Neural cell (in vitro differentiated cells): Measurements from ENCODE around the gene CNNM3. TPM values are rescaled to one million over a fixed set of nuclear protein-coding genes. Genes with fewer than 3 reads are reported as not detected.

Experiments
- H2AFZ ChIP-seq: fragments of 200-600, 300-800 bp; sonication (generic), shearing (Covaris generic); 2 replicates; pipeline ENCODE4 v1.6.0; 2014; ENCODE audit warnings: low read depth, mild to moderate bottlenecking, antibody characterized with exemption, low read length, moderate library complexity
- H3F3A ChIP-seq: fragments of 200-600 bp; shearing (Covaris generic); 2 replicates; pipeline ENCODE4 v1.6.1; 2016; ENCODE audit warnings: mild to moderate bottlenecking, moderate library complexity, mixed read lengths, antibody characterized with exemption, low read length; ENCODE audit not compliant: insufficient read depth, poor library complexity, severe bottlenecking
- H3K27ac ChIP-seq: fragments of 200-600, 300-800 bp; sonication (generic), shearing (Covaris generic); 2 replicates; pipeline ENCODE4 v1.5.1; 2014; ENCODE audit warnings: mild to moderate bottlenecking, low read length, moderate library complexity
- H3K27me3 ChIP-seq: fragments of 300-800, 200-600 bp; sonication (generic), shearing (Covaris generic); 2 replicates; pipeline ENCODE4 v1.6.0; 2014; ENCODE audit warnings: mild to moderate bottlenecking, low read depth, low read length, moderate library complexity; ENCODE audit not compliant: insufficient read depth
- H3K36me3 ChIP-seq: fragments of 300-800, 200-600 bp; sonication (generic), shearing (Covaris generic); 2 replicates; pipeline ENCODE4 v1.5.1; 2014; ENCODE audit warnings: mild to moderate bottlenecking, antibody characterized with exemption, low read length, moderate library complexity; ENCODE audit not compliant: insufficient read depth
- H3K4me2 ChIP-seq: fragments of 300-800, 200-600 bp; sonication (generic), shearing (Covaris generic); 2 replicates; pipeline ENCODE4 v1.6.0; 2014; ENCODE audit warnings: mild to moderate bottlenecking, low read length
- H3K4me3 ChIP-seq: fragments of 300-800, 200-600 bp; sonication (generic), shearing (Covaris generic); 2 replicates; pipeline ENCODE4 v1.5.1; 2014; ENCODE audit warnings: mild to moderate bottlenecking, low read length, moderate library complexity
- H3K79me2 ChIP-seq: fragments of 200-600 bp; shearing (Covaris generic); replicated peaks from 2 replicates; pipeline ENCODE4 v1.6.0; 2014; ENCODE audit warnings: mild to moderate bottlenecking, low read length, moderate library complexity; ENCODE audit not compliant: insufficient read depth
- H3K9ac ChIP-seq: fragments of 300-800, 200-600 bp; sonication (generic), shearing (Covaris generic); 2 replicates; pipeline ENCODE4 v1.6.1; 2016; ENCODE audit warnings: mild to moderate bottlenecking, low read length, mixed read lengths
- H3K9me2 ChIP-seq: fragments of 200-600 bp; shearing (Covaris generic); 2 replicates; pipeline ENCODE4 v1.6.1; 2016; ENCODE audit warnings: mild to moderate bottlenecking, low read length, mixed read lengths; ENCODE audit not compliant: insufficient read depth
- H3K9me3 ChIP-seq: fragments of 200-600, 300-800 bp; sonication (generic), shearing (Covaris generic); 2 replicates; pipeline ENCODE4 v1.6.1; 2016; ENCODE audit warnings: mild to moderate bottlenecking, mixed run types, low read length, moderate library complexity, mixed read lengths
- H4K20me1 ChIP-seq: fragments of 200-600 bp; shearing (Covaris generic); 2 replicates; pipeline ENCODE4 v1.6.1; 2016; ENCODE audit warnings: mild to moderate bottlenecking, mixed run types; ENCODE audit not compliant: insufficient read depth
- EP300 ChIP-seq: fragments of 450-650 bp; conservative IDR thresholded peaks from 2 replicates; pipeline ENCODE4 v1.6.1; 2014; ENCODE audit warnings: antibody characterized with exemption, mild to moderate bottlenecking, moderate library complexity; ENCODE audit not compliant: poor library complexity, severe bottlenecking
- EZH2 ChIP-seq: fragments of 200-600, 300-800 bp; shearing (Covaris generic), sonication (generic); IDR thresholded peaks from 2 replicates; pipeline ENCODE4 v1.6.1; 2014; ENCODE audit warnings: antibody characterized with exemption, low read length, borderline replicate concordance, mild to moderate bottlenecking; ENCODE audit not compliant: insufficient read depth, poor library complexity, severe bottlenecking
- MXI1 ChIP-seq: fragments of 450-650 bp; conservative IDR thresholded peaks from 2 replicates; pipeline ENCODE4 v1.6.1; 2014; ENCODE audit warnings: antibody characterized with exemption, mild to moderate bottlenecking; ENCODE audit not compliant: poor library complexity, severe bottlenecking
- POLR2AphosphoS5 ChIP-seq: IDR thresholded peaks from 2 replicates; pipeline ENCODE4 v1.6.1; 2012
- RAD21 ChIP-seq: fragments of 450-650 bp; conservative IDR thresholded peaks from 2 replicates; pipeline ENCODE4 v1.6.1; 2014; ENCODE audit warnings: antibody characterized with exemption, mild to moderate bottlenecking, moderate library complexity
- SMC3 ChIP-seq: fragments of 450-650 bp; conservative IDR thresholded peaks from 2 replicates; pipeline ENCODE4 v1.6.1; 2014; ENCODE audit warnings: antibody characterized with exemption, mild to moderate bottlenecking, moderate library complexity; ENCODE audit not compliant: poor library complexity
- TAF1 ChIP-seq: IDR thresholded peaks from 2 replicates; pipeline ENCODE4 v1.6.1; 2012; ENCODE audit warnings: low read depth
- polyA plus RNA-seq: library from polyadenylated mRNA; depleted of rRNA; stranded (reverse); fragments of >200 nt; gene quantifications from 2 replicates; pipeline ENCODE4 v1.2.3, GENCODE V29; 2014
- TF ChIP-seq, protein P1 (sequence below): fragments of 450-650 bp; IDR thresholded peaks from 2 replicates; pipeline ENCODE4 v1.5.1; 2014; ENCODE audit warnings: antibody characterized with exemption, mild to moderate bottlenecking, moderate library complexity; ENCODE audit not compliant: poor library complexity, severe bottlenecking
- TF ChIP-seq, protein P2 (sequence below): IDR thresholded peaks from 2 replicates; pipeline ENCODE4 v1.6.1; 2012; ENCODE audit warnings: borderline replicate concordance

The CNNM3 gene
- polyA plus RNA-seq, 1 donor from 2014 or later, result 9.6 TPM

GRCh38 chr2:96864343-96865091 is 48.4 kb downstream of the CNNM3 start:
- no peak for TF ChIP-seq POLR2AphosphoS5
- TF ChIP-seq EP300, result no peak
- TF ChIP-seq SMC3, result no peak
- no peak for TF ChIP-seq RAD21
- TF ChIP-seq TAF1, result no peak
- TF ChIP-seq, protein P1, sequence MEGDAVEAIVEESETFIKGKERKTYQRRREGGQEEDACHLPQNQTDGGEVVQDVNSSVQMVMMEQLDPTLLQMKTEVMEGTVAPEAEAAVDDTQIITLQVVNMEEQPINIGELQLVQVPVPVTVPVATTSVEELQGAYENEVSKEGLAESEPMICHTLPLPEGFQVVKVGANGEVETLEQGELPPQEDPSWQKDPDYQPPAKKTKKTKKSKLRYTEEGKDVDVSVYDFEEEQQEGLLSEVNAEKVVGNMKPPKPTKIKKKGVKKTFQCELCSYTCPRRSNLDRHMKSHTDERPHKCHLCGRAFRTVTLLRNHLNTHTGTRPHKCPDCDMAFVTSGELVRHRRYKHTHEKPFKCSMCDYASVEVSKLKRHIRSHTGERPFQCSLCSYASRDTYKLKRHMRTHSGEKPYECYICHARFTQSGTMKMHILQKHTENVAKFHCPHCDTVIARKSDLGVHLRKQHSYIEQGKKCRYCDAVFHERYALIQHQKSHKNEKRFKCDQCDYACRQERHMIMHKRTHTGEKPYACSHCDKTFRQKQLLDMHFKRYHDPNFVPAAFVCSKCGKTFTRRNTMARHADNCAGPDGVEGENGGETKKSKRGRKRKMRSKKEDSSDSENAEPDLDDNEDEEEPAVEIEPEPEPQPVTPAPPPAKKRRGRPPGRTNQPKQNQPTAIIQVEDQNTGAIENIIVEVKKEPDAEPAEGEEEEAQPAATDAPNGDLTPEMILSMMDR, result no peak
- TF ChIP-seq EZH2, result no peak
- TF ChIP-seq MXI1, result no peak
- TF ChIP-seq, protein P2, sequence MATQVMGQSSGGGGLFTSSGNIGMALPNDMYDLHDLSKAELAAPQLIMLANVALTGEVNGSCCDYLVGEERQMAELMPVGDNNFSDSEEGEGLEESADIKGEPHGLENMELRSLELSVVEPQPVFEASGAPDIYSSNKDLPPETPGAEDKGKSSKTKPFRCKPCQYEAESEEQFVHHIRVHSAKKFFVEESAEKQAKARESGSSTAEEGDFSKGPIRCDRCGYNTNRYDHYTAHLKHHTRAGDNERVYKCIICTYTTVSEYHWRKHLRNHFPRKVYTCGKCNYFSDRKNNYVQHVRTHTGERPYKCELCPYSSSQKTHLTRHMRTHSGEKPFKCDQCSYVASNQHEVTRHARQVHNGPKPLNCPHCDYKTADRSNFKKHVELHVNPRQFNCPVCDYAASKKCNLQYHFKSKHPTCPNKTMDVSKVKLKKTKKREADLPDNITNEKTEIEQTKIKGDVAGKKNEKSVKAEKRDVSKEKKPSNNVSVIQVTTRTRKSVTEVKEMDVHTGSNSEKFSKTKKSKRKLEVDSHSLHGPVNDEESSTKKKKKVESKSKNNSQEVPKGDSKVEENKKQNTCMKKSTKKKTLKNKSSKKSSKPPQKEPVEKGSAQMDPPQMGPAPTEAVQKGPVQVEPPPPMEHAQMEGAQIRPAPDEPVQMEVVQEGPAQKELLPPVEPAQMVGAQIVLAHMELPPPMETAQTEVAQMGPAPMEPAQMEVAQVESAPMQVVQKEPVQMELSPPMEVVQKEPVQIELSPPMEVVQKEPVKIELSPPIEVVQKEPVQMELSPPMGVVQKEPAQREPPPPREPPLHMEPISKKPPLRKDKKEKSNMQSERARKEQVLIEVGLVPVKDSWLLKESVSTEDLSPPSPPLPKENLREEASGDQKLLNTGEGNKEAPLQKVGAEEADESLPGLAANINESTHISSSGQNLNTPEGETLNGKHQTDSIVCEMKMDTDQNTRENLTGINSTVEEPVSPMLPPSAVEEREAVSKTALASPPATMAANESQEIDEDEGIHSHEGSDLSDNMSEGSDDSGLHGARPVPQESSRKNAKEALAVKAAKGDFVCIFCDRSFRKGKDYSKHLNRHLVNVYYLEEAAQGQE, result no peak
- Histone ChIP-seq H2AFZ (no peak overlapping the region), H3K9me3 (no peaks in the 10 kb centered on the region), H3K4me3 (no peak overlapping the region), H4K20me1 (peaks cover 16% of the 10 kb centered on the region), H3K27me3 (no peaks in the 10 kb centered on the region), H3K9me2 (no peaks in the 10 kb centered on the region), H3K36me3 (no peaks in the 10 kb centered on the region), H3F3A (no peaks in the 10 kb centered on the region), H3K79me2 (peaks cover 34% of the 10 kb centered on the region), H3K4me2 (no peak overlapping the region), H3K27ac (no peak overlapping the region), H3K9ac (no peak overlapping the region)

- Histone ChIP-seq H3K27me3 (no peaks in the 10 kb centered on the region), H2AFZ (no peak overlapping the region), H4K20me1 (peaks cover 16% of the 10 kb centered on the region), H3F3A (no peaks in the 10 kb centered on the region), H3K4me2 (no peak overlapping the region), H3K79me2 (peaks cover 34% of the 10 kb centered on the region), H3K36me3 (no peaks in the 10 kb centered on the region), H3K9me3 (no peaks in the 10 kb centered on the region), H3K9me2 (no peaks in the 10 kb centered on the region), H3K9ac (no peak overlapping the region), H3K27ac (no peak overlapping the region), H3K4me3 (no peak overlapping the region)
- TF ChIP-seq, protein P2, result no peak
- no peak for TF ChIP-seq POLR2AphosphoS5
- no peak for TF ChIP-seq TAF1
- no peak for TF ChIP-seq MXI1
- no peak for TF ChIP-seq RAD21
- TF ChIP-seq EP300, result no peak
- TF ChIP-seq EZH2, result no peak
- no peak for TF ChIP-seq SMC3
- TF ChIP-seq, protein P1, result no peak
Observed at GRCh38 chr2:96865654-96866053, 49.6 kb downstream of the CNNM3 start.
